Measurements from ENCODE around the gene TMEM61.

DNA sequence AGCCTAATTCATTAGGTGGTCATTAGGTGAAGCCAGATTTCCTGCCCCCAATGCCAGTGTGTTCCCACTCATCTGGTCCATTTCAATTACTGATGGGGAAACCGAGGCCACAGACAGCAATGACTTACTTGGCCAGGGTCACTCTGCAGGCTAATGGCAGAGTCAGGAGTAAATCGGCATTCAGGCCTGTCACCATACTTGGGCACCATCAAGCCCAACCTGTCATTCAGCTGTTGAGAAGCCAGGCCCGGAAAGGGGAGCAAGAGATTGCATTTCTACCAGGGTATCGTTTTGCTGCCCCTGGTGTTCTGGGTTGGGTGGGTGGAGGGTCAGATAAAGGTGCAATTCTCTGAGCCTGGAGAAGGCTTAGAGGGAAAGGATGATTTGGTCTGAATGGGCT lies 8.0 kb upstream of the TMEM61 start:
- TF ChIP-seq, protein P1, sequence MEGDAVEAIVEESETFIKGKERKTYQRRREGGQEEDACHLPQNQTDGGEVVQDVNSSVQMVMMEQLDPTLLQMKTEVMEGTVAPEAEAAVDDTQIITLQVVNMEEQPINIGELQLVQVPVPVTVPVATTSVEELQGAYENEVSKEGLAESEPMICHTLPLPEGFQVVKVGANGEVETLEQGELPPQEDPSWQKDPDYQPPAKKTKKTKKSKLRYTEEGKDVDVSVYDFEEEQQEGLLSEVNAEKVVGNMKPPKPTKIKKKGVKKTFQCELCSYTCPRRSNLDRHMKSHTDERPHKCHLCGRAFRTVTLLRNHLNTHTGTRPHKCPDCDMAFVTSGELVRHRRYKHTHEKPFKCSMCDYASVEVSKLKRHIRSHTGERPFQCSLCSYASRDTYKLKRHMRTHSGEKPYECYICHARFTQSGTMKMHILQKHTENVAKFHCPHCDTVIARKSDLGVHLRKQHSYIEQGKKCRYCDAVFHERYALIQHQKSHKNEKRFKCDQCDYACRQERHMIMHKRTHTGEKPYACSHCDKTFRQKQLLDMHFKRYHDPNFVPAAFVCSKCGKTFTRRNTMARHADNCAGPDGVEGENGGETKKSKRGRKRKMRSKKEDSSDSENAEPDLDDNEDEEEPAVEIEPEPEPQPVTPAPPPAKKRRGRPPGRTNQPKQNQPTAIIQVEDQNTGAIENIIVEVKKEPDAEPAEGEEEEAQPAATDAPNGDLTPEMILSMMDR (conservative IDR thresholded peaks at IDR 0.05 in 1 of 2, IDR thresholded peaks at IDR 0.05 in 1 of 2; ENCODE audit: low read depth in 1 of 2, low read length in 2 of 2) = no peak
- no peak for TF ChIP-seq EZH2 (IDR thresholded peaks at IDR 0.05; ENCODE audit: low read length, missing control alignments)
